IPS-20b (cell line): ENCODE results near the gene A1BG.
A peak's percentile ranks its signal among the peaks of the same experiment; 100 is the strongest.

Experiments used
- H3K27ac ChIP-seq: one replicate; pipeline ENCODE4 v1.5.1; 2013; ENCODE audit warnings: low read length
- H3K27me3 ChIP-seq: 2 replicates; pipeline ENCODE4 v1.6.1; 2013; ENCODE audit warnings: mild to moderate bottlenecking, low read length, inconsistent platforms; ENCODE audit not compliant: insufficient read depth
- H3K36me3 ChIP-seq: 2 replicates; pipeline ENCODE4 v1.6.1; 2013; ENCODE audit warnings: low read depth, mild to moderate bottlenecking, inconsistent platforms, low read length, moderate library complexity; ENCODE audit not compliant: insufficient read depth
- H3K4me1 ChIP-seq: 2 replicates; pipeline ENCODE4 v1.6.1; 2013; ENCODE audit warnings: mild to moderate bottlenecking, control low read depth, inconsistent platforms, low read length, moderate library complexity; ENCODE audit not compliant: insufficient read depth
- H3K4me3 ChIP-seq: 2 replicates; pipeline ENCODE4 v1.5.1; 2013; ENCODE audit warnings: mild to moderate bottlenecking, low read length, inconsistent platforms
- H3K9ac ChIP-seq: 2 replicates; pipeline ENCODE4 v1.6.1; 2013; ENCODE audit warnings: low read depth, mild to moderate bottlenecking, inconsistent platforms, low read length, moderate library complexity
- H3K9me3 ChIP-seq: 2 replicates; pipeline ENCODE4 v1.6.1; 2013; ENCODE audit warnings: mild to moderate bottlenecking, low read depth, low read length, inconsistent platforms; ENCODE audit not compliant: insufficient read depth

The A1BG gene

GRCh38 chr19:58366585-58367430 is 13.5 kb upstream of the A1BG start:
- no peak overlapping the region for H3K4me3 ChIP-seq
- H3K9me3 ChIP-seq = no peaks in the 10 kb centered on the region
- H3K27ac ChIP-seq = no peak overlapping the region
- H3K36me3 ChIP-seq = no peaks in the 10 kb centered on the region
- no peaks in the 10 kb centered on the region for H3K27me3 ChIP-seq
- no peaks in the 10 kb centered on the region for H3K4me1 ChIP-seq
- H3K9ac ChIP-seq = no peak overlapping the region

GRCh38 chr19:58364146-58364545 is 10.9 kb upstream of the A1BG start:
- no peaks in the 10 kb centered on the region for H3K36me3 ChIP-seq
- no peak overlapping the region for H3K27ac ChIP-seq
- H3K27me3 ChIP-seq = no peaks in the 10 kb centered on the region
- no peaks in the 10 kb centered on the region for H3K9me3 ChIP-seq
- no peaks in the 10 kb centered on the region for H3K4me1 ChIP-seq
- H3K4me3 ChIP-seq = no peak overlapping the region
- no peak overlapping the region for H3K9ac ChIP-seq

- Histone ChIP-seq H3K4me1 (no peaks in the 10 kb centered on the region), H3K36me3 (no peaks in the 10 kb centered on the region), H3K9me3 (no peaks in the 10 kb centered on the region), H3K9ac (peak within 1 kb of the TSS; percentile 92), H3K27me3 (no peaks in the 10 kb centered on the region), H3K4me3 (peak within 1 kb of the TSS; percentile 75), H3K27ac (peak within 1 kb of the TSS; percentile 80)
These were observed 9.1 kb upstream of the A1BG start, which contains the start of gene ZNF497 for GRCh38 chr19:58362272-58362994. TSS of gene ZNF497 (minus strand) at chr19:58362751. CDS start at chr19:58357635, 5,116 bp downstream.

- Histone ChIP-seq H3K4me3 (peak overlapping the region; percentile 75), H3K36me3 (no peaks in the 10 kb centered on the region), H3K9ac (peak overlapping the region; percentile 92), H3K27me3 (no peaks in the 10 kb centered on the region), H3K27ac (peak overlapping the region; percentile 80), H3K9me3 (no peaks in the 10 kb centered on the region), H3K4me1 (no peaks in the 10 kb centered on the region)
These were observed 8.6 kb upstream of the A1BG start for GRCh38 chr19:58361900-58362271.

- H3K9me3 ChIP-seq = no peaks in the 10 kb centered on the region
- H3K4me3 ChIP-seq = no peak overlapping the region
- no peaks in the 10 kb centered on the region for H3K4me1 ChIP-seq
- no peaks in the 10 kb centered on the region for H3K27me3 ChIP-seq
- H3K36me3 ChIP-seq = no peaks in the 10 kb centered on the region
- H3K27ac ChIP-seq = no peak overlapping the region
- H3K9ac ChIP-seq = no peak overlapping the region
These were observed 4.3 kb upstream of the A1BG start for GRCh38 chr19:58357481-58358145.

DNA sequence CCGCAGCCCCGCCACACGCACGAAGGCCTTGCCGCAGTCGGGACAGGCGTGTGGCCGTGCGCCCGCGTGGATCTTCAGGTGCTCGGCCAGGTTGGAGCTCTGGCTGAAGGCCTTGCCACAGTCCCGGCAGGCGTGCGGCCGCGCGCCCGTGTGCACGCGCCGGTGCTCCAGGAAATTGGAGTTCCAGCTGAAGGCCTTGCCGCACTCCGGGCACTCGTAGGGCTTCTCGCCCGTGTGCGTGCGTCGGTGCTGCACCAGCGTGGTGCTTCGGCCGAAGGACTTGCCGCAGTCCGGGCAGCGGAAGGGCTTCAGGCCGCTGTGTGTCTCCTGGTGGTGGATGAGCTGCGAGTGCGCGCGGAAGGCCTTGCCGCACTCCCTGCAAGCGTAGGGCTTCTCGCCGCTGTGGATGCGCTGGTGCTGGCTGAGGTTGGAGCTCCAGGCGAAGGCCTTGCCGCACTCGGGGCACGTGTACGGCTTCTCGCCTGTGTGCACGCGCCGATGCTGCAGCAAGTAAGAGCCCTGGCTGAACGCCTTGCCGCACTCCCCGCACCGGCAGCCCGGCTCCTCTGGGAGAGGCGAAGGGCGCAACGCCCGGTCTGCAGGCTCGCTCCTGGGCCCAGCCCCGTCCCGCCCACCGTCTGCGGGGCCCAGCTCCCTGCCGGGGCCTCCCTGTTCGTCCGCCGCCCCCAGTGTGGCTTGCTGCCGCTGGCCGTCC is 3.6 kb upstream of the A1BG start:
- Histone ChIP-seq H3K4me1 (no peaks in the 10 kb centered on the region), H3K27me3 (no peaks in the 10 kb centered on the region), H3K9me3 (no peaks in the 10 kb centered on the region), H3K27ac (no peak overlapping the region), H3K36me3 (no peaks in the 10 kb centered on the region), H3K9ac (no peak overlapping the region), H3K4me3 (no peak overlapping the region)

GRCh38 chr19:58355908-58356765 is 2.8 kb upstream of the A1BG start:
- Histone ChIP-seq H3K27ac (no peak overlapping the region), H3K4me3 (no peak overlapping the region), H3K27me3 (no peaks in the 10 kb centered on the region), H3K36me3 (no peaks in the 10 kb centered on the region), H3K9ac (no peak overlapping the region), H3K4me1 (no peaks in the 10 kb centered on the region), H3K9me3 (no peaks in the 10 kb centered on the region)

GRCh38 chr19:58355215-58355796 is 2.0 kb upstream of the A1BG start:
- Histone ChIP-seq H3K27me3 (no peaks in the 10 kb centered on the region), H3K4me1 (no peaks in the 10 kb centered on the region), H3K36me3 (no peaks in the 10 kb centered on the region), H3K9me3 (no peaks in the 10 kb centered on the region), H3K4me3 (no peak overlapping the region), H3K9ac (no peak overlapping the region), H3K27ac (no peak overlapping the region)

GRCh38 chr19:58354478-58355030 is 1.3 kb upstream of the A1BG start:
- Histone ChIP-seq H3K36me3 (no peaks in the 10 kb centered on the region), H3K27me3 (no peaks in the 10 kb centered on the region), H3K9ac (no peak overlapping the region), H3K9me3 (no peaks in the 10 kb centered on the region), H3K4me3 (no peak overlapping the region), H3K4me1 (no peaks in the 10 kb centered on the region), H3K27ac (no peak overlapping the region)

- Histone ChIP-seq H3K27ac (no peak overlapping the region), H3K9me3 (no peaks in the 10 kb centered on the region), H3K4me3 (no peak overlapping the region), H3K27me3 (no peaks in the 10 kb centered on the region), H3K4me1 (no peaks in the 10 kb centered on the region), H3K9ac (no peak overlapping the region), H3K36me3 (no peaks in the 10 kb centered on the region)
These were observed 605 bp upstream of the A1BG start for GRCh38 chr19:58353717-58354477.
